K562 (cell line): ENCODE results near the gene ACBD3. TPM values are rescaled to one million over a fixed set of nuclear protein-coding genes. Genes with fewer than 3 reads are reported as not detected.
A peak's percentile ranks its signal among the peaks of the same experiment; 100 is the strongest.

Source experiments
- CAMTA2 ChIP-seq: fragments of 250-450 bp; sonication (Bioruptor Pico); conservative IDR thresholded peaks from 2 replicates; pipeline ENCODE4 v1.5.1; 2022
- CXXC5 ChIP-seq: fragments of 250-450 bp; sonication (Bioruptor Pico); IDR thresholded peaks from 2 replicates; pipeline ENCODE4 v1.8.0; 2022; ENCODE audit warnings: inconsistent platforms, mild to moderate bottlenecking, moderate library complexity
- FOXJ3 ChIP-seq: sonication (generic); formaldehyde crosslinking; IDR thresholded peaks from 2 replicates; pipeline ENCODE4 v1.4.0; 2020; ENCODE audit warnings: mild to moderate bottlenecking, missing genetic modification reagents
- KDM5B ChIP-seq: fragments of 200-600 bp; sonication (generic); IDR thresholded peaks from 2 replicates; pipeline ENCODE4 v1.6.1; 2012; ENCODE audit warnings: low read depth, mild to moderate bottlenecking, moderate library complexity, low read length, control low read depth, inconsistent platforms; ENCODE audit not compliant: insufficient replicate concordance
- MCM3 ChIP-seq: fragments of 450-650 bp; IDR thresholded peaks from 2 replicates; pipeline ENCODE4 v1.6.1; 2016
- MTF1 ChIP-seq: fragments of 250-450 bp; sonication (Bioruptor Pico); IDR thresholded peaks from 2 replicates; pipeline ENCODE4 v1.9.0; 2021; ENCODE audit warnings: moderate library complexity, mild to moderate bottlenecking, inconsistent platforms, borderline replicate concordance
- NCOA4 ChIP-seq: fragments of 450-650 bp; IDR thresholded peaks from 2 replicates; pipeline ENCODE4 v1.6.1; 2018; ENCODE audit warnings: mild to moderate bottlenecking; ENCODE audit not compliant: partially characterized antibody
- NRF1 ChIP-seq, 2 experiments: fragments of 450-650 bp; IDR thresholded peaks in 1 of 2; conservative IDR thresholded peaks in 1 of 2; 2 replicates each; pipeline ENCODE4 v1.6.1; 2014; ENCODE audit warnings: mild to moderate bottlenecking in 2 of 2
- PCBP1 ChIP-seq: fragments of 200-400 bp; formaldehyde crosslinking; IDR thresholded peaks from 2 replicates; pipeline ENCODE4 v1.6.1; 2018; ENCODE audit warnings: mild to moderate bottlenecking, low read depth, low read length; ENCODE audit not compliant: poor library complexity, severe bottlenecking
- PHF8 ChIP-seq: fragments of 200-600 bp; sonication (generic); IDR thresholded peaks from 2 replicates; pipeline ENCODE4 v1.6.1; 2012; ENCODE audit warnings: mixed run types, mild to moderate bottlenecking, inconsistent platforms, low read length, moderate library complexity, borderline replicate concordance
- RBM15 ChIP-seq: fragments of 200-400 bp; formaldehyde crosslinking; IDR thresholded peaks from 2 replicates; pipeline ENCODE4 v1.6.1; 2018; ENCODE audit warnings: mild to moderate bottlenecking, low read length, moderate library complexity; ENCODE audit not compliant: insufficient read depth
- RBM34 ChIP-seq: fragments of 200-400 bp; formaldehyde crosslinking; IDR thresholded peaks from 2 replicates; pipeline ENCODE4 v1.6.1; 2018; ENCODE audit warnings: low read length, borderline replicate concordance; ENCODE audit not compliant: insufficient read depth
- RFX5 ChIP-seq: IDR thresholded peaks from 2 replicates; pipeline ENCODE4 v1.6.1; 2011; ENCODE audit warnings: low read depth, mild to moderate bottlenecking, improper control_type of control experiment, low read length
- SIN3A ChIP-seq, 2 experiments: fragments of 150-350 bp in 1 of 2; IDR thresholded peaks; 2 replicates each; pipeline ENCODE4 v1.6.1; 2011 to 2016; ENCODE audit warnings: borderline replicate concordance in 2 of 2, low read depth in 2 of 2, low read length in 2 of 2, mild to moderate bottlenecking in 2 of 2, moderate library complexity in 2 of 2; ENCODE audit not compliant: control insufficient read depth in 1 of 2
- SIX5 ChIP-seq, 2 experiments: IDR thresholded peaks; 2 replicates each; pipeline ENCODE4 v1.6.1; 2011; ENCODE audit warnings: low read length in 2 of 2, borderline replicate concordance in 1 of 2, low read depth in 1 of 2, mild to moderate bottlenecking in 1 of 2, moderate library complexity in 1 of 2; ENCODE audit not compliant: insufficient read depth in 1 of 2
- U2AF1 ChIP-seq: fragments of 200-400 bp; formaldehyde crosslinking; optimal IDR thresholded peaks from 2 replicates; pipeline ENCODE3; 2017; ENCODE audit warnings: mild to moderate bottlenecking, low read depth, low read length, moderate library complexity
- ZFX ChIP-seq: sonication (generic); formaldehyde crosslinking; IDR thresholded peaks from 2 replicates; pipeline ENCODE4 v1.8.0; 2022; ENCODE audit warnings: mild to moderate bottlenecking, missing genetic modification reagents, moderate library complexity
- ZNF384 ChIP-seq: IDR thresholded peaks from 2 replicates; pipeline ENCODE4 v1.6.1; 2012; ENCODE audit warnings: low read depth, low read length, improper control_type of control experiment
- polyA plus RNA-seq, 8 experiments: library from polyadenylated mRNA; depleted of rRNA in 4 of 8; stranded (reverse) in 5 of 8; unstranded in 3 of 8; fragments of >200 nt; fragmentation: Nextera tagmentation in 2 of 8; fragmentation: Illumina TruSeq in 1 of 8; extraction: Ambion mirVana in 2 of 8; extraction: Trizol in 1 of 8; gene quantifications; 2 replicates each; pipeline versions ENCODE4 v1.2.1 to v1.2.3, GENCODE V29; 2011 to 2014; ENCODE audit warnings: inconsistent platforms in 1 of 8, missing spikeins in 1 of 8
- total RNA-seq, 7 experiments: library from RNA; depleted of rRNA in 6 of 7; stranded (reverse); fragments of >200 nt in 6 of 7; fragmentation: Illumina TruSeq in 2 of 7; extraction: Trizol in 2 of 7; gene quantifications; 2 replicates each; pipeline versions ENCODE4 v1.2.1 to v1.2.3, GENCODE V29; 2011 to 2021; ENCODE audit warnings: low replicate concordance in 1 of 7
- TF ChIP-seq, protein P1 (sequence below), 2 experiments: fragments of 450-650 bp; formaldehyde crosslinking in 1 of 2; IDR thresholded peaks; 2 replicates each; pipeline versions ENCODE4 v1.4.0 to v1.6.1; 2014 to 2020; ENCODE audit warnings: mild to moderate bottlenecking in 2 of 2, borderline replicate concordance in 1 of 2, low read depth in 1 of 2

ACBD3 gene
- total and polyA plus RNA-seq, 9 of the 15 experiments (the other 6 are each of a cell fraction or from before 2014, with no cell fraction given), result 11.1 to 36.7 (median 26.9) TPM

GRCh38 chr1:226121587-226122400 is 64.7 kb downstream of the ACBD3 start (continued):
- TF ChIP-seq, protein P1, sequence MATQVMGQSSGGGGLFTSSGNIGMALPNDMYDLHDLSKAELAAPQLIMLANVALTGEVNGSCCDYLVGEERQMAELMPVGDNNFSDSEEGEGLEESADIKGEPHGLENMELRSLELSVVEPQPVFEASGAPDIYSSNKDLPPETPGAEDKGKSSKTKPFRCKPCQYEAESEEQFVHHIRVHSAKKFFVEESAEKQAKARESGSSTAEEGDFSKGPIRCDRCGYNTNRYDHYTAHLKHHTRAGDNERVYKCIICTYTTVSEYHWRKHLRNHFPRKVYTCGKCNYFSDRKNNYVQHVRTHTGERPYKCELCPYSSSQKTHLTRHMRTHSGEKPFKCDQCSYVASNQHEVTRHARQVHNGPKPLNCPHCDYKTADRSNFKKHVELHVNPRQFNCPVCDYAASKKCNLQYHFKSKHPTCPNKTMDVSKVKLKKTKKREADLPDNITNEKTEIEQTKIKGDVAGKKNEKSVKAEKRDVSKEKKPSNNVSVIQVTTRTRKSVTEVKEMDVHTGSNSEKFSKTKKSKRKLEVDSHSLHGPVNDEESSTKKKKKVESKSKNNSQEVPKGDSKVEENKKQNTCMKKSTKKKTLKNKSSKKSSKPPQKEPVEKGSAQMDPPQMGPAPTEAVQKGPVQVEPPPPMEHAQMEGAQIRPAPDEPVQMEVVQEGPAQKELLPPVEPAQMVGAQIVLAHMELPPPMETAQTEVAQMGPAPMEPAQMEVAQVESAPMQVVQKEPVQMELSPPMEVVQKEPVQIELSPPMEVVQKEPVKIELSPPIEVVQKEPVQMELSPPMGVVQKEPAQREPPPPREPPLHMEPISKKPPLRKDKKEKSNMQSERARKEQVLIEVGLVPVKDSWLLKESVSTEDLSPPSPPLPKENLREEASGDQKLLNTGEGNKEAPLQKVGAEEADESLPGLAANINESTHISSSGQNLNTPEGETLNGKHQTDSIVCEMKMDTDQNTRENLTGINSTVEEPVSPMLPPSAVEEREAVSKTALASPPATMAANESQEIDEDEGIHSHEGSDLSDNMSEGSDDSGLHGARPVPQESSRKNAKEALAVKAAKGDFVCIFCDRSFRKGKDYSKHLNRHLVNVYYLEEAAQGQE (IDR thresholded peaks at IDR 0.05; ENCODE audit: borderline replicate concordance), result peak; percentile 85
- TF ChIP-seq, protein P1 (CRISPR knock-in tag; IDR thresholded peaks at IDR 0.05; ENCODE audit: low read depth), result 0 out of 2 replicates have a peak, but pooled peaks have one; percentile 3
- TF ChIP-seq RBM15 (no peak), U2AF1 (peak; percentile 65), KDM5B (peak; percentile 49), PHF8 (peak; percentile 64; the same call in 1 of the 2 replicates), NCOA4 (no peak), SIN3A (IDR thresholded peaks at IDR 0.05; ENCODE audit: borderline replicate concordance in 2 of 2, control insufficient read depth in 1 of 2, low read depth in 2 of 2, low read length in 2 of 2) (0 out of 4 replicates have a peak, but pooled peaks of 1 of the 2 experiments have one; percentile 19), MTF1 (CRISPR knock-in tag) (no peak), MCM3 (no peak), PCBP1 (peak; percentile 39), CAMTA2 (CRISPR knock-in tag) (no peak), ZNF384 (0 out of 2 replicates have a peak, but pooled peaks have one; percentile 10), CXXC5 (CRISPR knock-in tag) (peak; percentile 91), ZFX (peak; percentile 83), SIX5 (IDR thresholded peaks at IDR 0.05; ENCODE audit: borderline replicate concordance in 1 of 2, insufficient read depth in 1 of 2, low read depth in 1 of 2, low read length in 2 of 2) (no peak), RFX5 (no peak), RBM34 (no peak), NRF1 (conservative IDR thresholded peaks at IDR 0.05 in 1 of 2, IDR thresholded peaks at IDR 0.05 in 1 of 2) (no peak), FOXJ3 (CRISPR knock-in tag) (no peak)
